WI38 (cell line): ENCODE data around the gene PIGK.

Source experiments
- H3K4me3 ChIP-seq: 2 replicates; pipeline ENCODE4 v1.5.1; 2011; ENCODE audit warnings: low read depth, mild to moderate bottlenecking, control low read depth, low read length
- TF ChIP-seq, protein P1 (sequence below): IDR thresholded peaks from 2 replicates; pipeline ENCODE4 v1.5.1; 2012; ENCODE audit warnings: low read depth, mild to moderate bottlenecking, control low read depth, low read length

PIGK gene

DNA sequence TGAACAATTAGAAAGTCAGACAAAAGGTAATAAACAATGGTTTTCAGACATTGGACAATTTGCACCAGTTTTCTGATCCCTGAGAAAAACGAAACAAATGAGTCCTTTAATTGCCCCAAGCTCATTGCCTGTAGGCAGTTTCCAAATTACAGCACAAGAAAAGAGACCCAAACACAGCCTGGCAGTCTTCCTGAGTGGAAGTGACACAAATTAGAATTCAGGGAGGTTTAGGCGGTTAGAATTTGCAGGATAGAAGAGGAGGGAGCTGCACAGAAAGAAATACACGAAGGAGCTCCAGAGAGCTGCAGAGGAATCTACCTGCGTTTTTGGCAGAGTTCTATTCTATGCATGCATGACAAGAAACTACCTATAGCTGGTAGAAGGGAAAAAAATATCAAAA, 115.7 kb downstream of the PIGK start:
- no peak overlapping the region for H3K4me3 ChIP-seq
- TF ChIP-seq, protein P1, sequence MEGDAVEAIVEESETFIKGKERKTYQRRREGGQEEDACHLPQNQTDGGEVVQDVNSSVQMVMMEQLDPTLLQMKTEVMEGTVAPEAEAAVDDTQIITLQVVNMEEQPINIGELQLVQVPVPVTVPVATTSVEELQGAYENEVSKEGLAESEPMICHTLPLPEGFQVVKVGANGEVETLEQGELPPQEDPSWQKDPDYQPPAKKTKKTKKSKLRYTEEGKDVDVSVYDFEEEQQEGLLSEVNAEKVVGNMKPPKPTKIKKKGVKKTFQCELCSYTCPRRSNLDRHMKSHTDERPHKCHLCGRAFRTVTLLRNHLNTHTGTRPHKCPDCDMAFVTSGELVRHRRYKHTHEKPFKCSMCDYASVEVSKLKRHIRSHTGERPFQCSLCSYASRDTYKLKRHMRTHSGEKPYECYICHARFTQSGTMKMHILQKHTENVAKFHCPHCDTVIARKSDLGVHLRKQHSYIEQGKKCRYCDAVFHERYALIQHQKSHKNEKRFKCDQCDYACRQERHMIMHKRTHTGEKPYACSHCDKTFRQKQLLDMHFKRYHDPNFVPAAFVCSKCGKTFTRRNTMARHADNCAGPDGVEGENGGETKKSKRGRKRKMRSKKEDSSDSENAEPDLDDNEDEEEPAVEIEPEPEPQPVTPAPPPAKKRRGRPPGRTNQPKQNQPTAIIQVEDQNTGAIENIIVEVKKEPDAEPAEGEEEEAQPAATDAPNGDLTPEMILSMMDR = no peak

DNA sequence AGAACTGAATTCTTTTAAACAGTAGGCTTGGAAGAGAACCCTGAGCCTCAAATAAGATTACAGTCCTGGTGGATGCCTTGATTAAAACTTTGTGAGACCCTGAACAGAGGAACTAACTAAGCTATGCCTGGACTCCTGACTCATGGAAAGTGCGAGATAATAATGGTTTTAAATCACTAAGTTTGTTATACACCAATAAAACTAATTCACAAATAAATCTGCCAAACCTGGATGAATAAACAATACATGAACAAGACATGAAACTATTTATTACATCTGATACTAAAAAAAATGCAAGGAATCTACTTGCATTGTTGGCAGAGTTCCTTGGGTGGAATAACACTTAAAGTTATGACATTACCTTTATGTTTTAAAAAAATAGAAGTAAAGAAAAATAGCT, 118.4 kb downstream of the PIGK start:
- TF ChIP-seq, protein P1 = no peak
- no peak overlapping the region for H3K4me3 ChIP-seq

DNA sequence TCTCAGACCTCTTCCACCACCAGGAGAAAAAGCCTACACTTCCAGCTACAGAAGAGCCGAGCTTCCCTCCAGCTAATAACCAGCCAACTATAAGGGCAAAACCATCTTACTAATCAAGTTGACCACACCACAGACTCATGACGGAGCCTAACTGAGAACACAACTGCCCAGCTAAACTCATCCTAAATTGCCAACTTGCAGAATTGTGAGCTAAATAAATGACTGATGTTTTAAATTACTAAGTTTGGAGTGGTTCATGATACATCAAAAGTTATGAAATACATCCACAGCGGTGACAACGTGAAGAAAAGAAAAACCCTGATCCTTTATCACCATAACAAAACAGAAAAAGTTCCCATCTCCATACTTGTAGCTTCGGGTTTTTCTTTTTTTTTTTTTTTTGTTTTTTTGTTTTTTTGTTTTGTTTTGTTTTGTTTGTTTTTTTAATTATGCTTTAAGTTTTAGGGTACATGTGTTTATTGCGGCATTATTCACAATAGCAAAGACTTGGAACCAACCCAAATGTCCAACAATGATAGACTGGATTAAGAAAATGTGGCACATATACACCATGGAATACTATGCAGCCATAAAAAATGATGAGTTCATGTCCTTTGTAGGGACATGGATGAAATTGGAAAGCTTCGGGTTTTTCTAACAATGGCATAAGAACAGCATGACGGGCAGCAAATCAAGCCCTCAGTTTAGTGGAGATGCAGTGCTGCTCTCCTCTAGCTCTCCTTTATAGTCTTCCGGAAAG, 122.6 kb downstream of the PIGK start:
- no peak overlapping the region for H3K4me3 ChIP-seq
- TF ChIP-seq, protein P1 = no peak

DNA sequence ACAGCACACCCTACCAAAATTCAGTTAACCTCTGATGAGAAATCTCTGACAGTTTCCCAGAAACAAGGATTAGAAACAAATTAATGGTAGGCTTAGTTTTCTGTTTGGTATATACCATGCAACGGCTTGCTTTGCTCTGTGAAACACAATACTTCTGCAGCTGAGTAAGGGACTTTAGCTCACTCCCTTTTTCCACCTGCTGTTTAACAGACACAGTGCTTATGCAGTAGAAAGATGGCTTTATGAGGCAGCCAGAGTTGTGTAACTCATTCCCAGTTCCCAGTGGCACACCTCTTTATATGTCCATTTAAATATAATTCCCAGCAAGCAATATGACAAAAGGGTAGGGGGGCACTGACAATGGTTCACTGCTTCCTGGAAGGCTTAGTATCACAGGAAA, 124.0 kb downstream of the PIGK start:
- TF ChIP-seq, protein P1 = no peak
- H3K4me3 ChIP-seq = no peak overlapping the region

DNA sequence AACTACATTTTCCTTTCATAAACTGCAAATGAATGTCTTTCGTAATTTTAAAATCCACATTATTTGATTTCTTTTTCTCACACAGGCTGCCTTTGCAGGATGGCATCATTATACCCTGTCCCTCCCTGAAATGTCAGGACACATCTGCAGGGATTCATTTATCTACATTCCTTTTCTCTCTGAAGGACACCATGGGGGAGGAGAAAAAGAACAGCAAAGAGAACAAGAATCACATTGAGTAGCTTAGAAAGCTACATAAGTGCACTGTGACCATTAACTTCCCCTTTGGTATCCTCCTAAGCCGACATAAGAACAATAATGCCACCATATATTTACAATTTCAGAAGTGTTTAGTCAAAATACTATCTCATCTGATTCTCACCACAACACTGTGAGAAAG, 129.5 kb downstream of the PIGK start:
- TF ChIP-seq, protein P1 = no peak
- H3K4me3 ChIP-seq = no peak overlapping the region

DNA sequence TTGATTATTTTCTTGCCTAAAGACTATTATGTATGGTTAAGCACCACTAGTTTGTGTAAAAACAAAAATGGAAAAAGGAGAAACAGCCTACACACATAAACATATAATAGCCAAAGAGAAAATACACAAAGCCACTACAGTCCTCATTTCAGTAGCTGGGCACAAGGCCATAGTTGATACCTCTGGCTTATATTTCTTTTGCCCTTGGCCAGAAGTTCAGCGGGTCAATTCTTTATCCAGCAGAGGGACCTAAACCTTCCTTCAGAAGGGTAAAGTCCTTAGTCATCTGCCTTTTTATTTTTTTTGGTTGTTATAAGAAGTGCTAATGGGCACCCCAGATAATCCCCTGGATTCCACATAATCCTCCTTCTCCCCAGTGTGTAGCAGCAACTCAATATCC, 134.1 kb downstream of the PIGK start:
- no peak overlapping the region for H3K4me3 ChIP-seq

DNA sequence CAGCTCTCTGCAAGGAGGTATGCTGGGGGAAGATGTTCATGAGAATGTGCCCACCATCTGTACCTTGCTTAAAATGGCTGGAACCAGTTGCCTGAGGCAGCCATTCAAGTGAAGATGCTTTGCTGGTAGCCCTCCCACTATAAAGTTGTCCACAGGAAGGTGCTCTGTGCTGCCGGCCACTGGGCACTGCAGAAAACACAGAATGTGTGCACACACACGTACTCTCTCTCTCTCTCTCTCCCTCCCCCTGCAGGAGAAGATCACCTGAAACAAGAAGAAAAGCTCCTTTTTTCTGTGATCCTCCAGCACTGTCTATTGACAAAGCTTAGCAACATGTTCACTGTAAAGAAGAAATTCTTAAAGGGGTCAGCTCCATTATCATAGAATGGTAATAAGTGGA, 134.8 kb downstream of the PIGK start:
- TF ChIP-seq, protein P1 = no peak
- H3K4me3 ChIP-seq = no peak overlapping the region

More for the DNA sequence above, 134.1 kb downstream of the PIGK start:
- TF ChIP-seq, protein P1 = no peak
